GM10847 (cell line): Measurements from ENCODE around the gene ARHGAP26.
A peak's percentile ranks its signal among the peaks of the same experiment; 100 is the strongest.

ENCODE experiments used
- POLR2A ChIP-seq: IDR thresholded peaks from 2 replicates; pipeline ENCODE4 v1.6.1; 2011; ENCODE audit not compliant: insufficient read length; ENCODE audit errors: extremely low read depth

ARHGAP26 gene

GRCh38 chr5:143046314-143046713 lies 276.1 kb downstream of the ARHGAP26 start:
- TF ChIP-seq POLR2A = no peak

- no peak for TF ChIP-seq POLR2A
These were observed 276.9 kb downstream of the ARHGAP26 start for GRCh38 chr5:143047091-143047490.

GRCh38 chr5:143050183-143050582 lies 280.0 kb downstream of the ARHGAP26 start:
- no peak for TF ChIP-seq POLR2A

- TF ChIP-seq POLR2A = no peak
These were observed 281.3 kb downstream of the ARHGAP26 start for GRCh38 chr5:143051244-143052058.

GRCh38 chr5:143052967-143053682 lies 282.9 kb downstream of the ARHGAP26 start:
- TF ChIP-seq POLR2A = no peak

GRCh38 chr5:143053780-143054179 lies 283.6 kb downstream of the ARHGAP26 start:
- TF ChIP-seq POLR2A = no peak

GRCh38 chr5:143054480-143054941 lies 284.3 kb downstream of the ARHGAP26 start:
- TF ChIP-seq POLR2A = peak; percentile 19

GRCh38 chr5:143055596-143056338 lies 285.6 kb downstream of the ARHGAP26 start:
- no peak for TF ChIP-seq POLR2A

- TF ChIP-seq POLR2A = no peak
These were observed 286.1 kb downstream of the ARHGAP26 start for GRCh38 chr5:143056339-143056704.

GRCh38 chr5:143056792-143057579 lies 286.8 kb downstream of the ARHGAP26 start:
- no peak for TF ChIP-seq POLR2A

- no peak for TF ChIP-seq POLR2A
These were observed 287.4 kb downstream of the ARHGAP26 start for GRCh38 chr5:143057580-143057999.

GRCh38 chr5:143059355-143059754 lies 289.2 kb downstream of the ARHGAP26 start:
- TF ChIP-seq POLR2A = no peak

- no peak for TF ChIP-seq POLR2A
These were observed 290.0 kb downstream of the ARHGAP26 start for GRCh38 chr5:143059976-143060765.
